H1 (cell line): ENCODE results near the gene SKAP1. TPM values are rescaled to one million over a fixed set of nuclear protein-coding genes. Genes with fewer than 3 reads are reported as not detected.

Source experiments
- CTCF ChIA-PET: fragments of 300-600 bp; sonication (Branson Sonifier 250); formaldehyde crosslinking; loops from one replicate; lab custom pipeline; 2021; ENCODE audit not compliant: partially characterized antibody; lab: Charles Lee
- POLR2A ChIA-PET: fragments of 300-600 bp; sonication (Branson Sonifier 250); formaldehyde crosslinking; loops from one replicate; lab custom pipeline; 2021; ENCODE audit warnings: inconsistent platforms; ENCODE audit not compliant: partially characterized antibody; lab: Charles Lee
- DNase-seq, 2 experiments: peaks; one replicate each; pipeline versions ENCODE4 v3.0.0 to v3.0.0-alpha.2; 2010 to 2022; ENCODE audit warnings: low spot score in 2 of 2, low read depth in 1 of 2, mixed read lengths in 1 of 2
- FAIRE-seq: peaks from 2 replicates; lab custom pipeline; 2011; peaks lifted over from hg19 to GRCh38; lab: Jason Lieb, UNC
- H2AFZ ChIP-seq: 2 replicates; pipeline ENCODE4 v1.8.1; 2012; ENCODE audit warnings: low read length, inconsistent platforms
- H2AK5ac ChIP-seq: 2 replicates; pipeline ENCODE4 v1.6.1; 2013; ENCODE audit warnings: low read depth, low read length
- H2BK120ac ChIP-seq: replicated peaks from 2 replicates; pipeline ENCODE3; 2013; ENCODE audit warnings: low read depth, low read length, inconsistent platforms
- H2BK12ac ChIP-seq: 2 replicates; pipeline ENCODE4 v1.6.1; 2013; ENCODE audit warnings: low read depth, low read length
- H2BK15ac ChIP-seq: 2 replicates; pipeline ENCODE4 v1.6.1; 2013; ENCODE audit warnings: low read length
- H2BK20ac ChIP-seq: 2 replicates; pipeline ENCODE4 v1.6.1; 2013; ENCODE audit warnings: low read length
- H2BK5ac ChIP-seq: 2 replicates; pipeline ENCODE4 v1.6.1; 2013; ENCODE audit warnings: low read depth, low read length
- H3K14ac ChIP-seq: 2 replicates; pipeline ENCODE4 v1.6.1; 2013; ENCODE audit warnings: inconsistent platforms; ENCODE audit not compliant: insufficient read length
- H3K18ac ChIP-seq: 2 replicates; pipeline ENCODE4 v1.6.1; 2013; ENCODE audit warnings: low read length; ENCODE audit errors: extremely low read depth
- H3K23ac ChIP-seq: 2 replicates; pipeline ENCODE4 v1.6.1; 2013; ENCODE audit warnings: inconsistent platforms; ENCODE audit not compliant: insufficient read length
- H3K23me2 ChIP-seq: 2 replicates; pipeline ENCODE4 v1.6.1; 2013; ENCODE audit warnings: low read depth, low read length
- H3K27ac ChIP-seq: 2 replicates; pipeline ENCODE4 v1.6.1; 2011; ENCODE audit warnings: low read depth, low read length, inconsistent platforms
- H3K27me3 ChIP-seq, 4 experiments: replicated peaks in 1 of 4; 1 replicate in 1 of 4; 2 replicates in 3 of 4; pipeline versions ENCODE4 v1.6.1 to v1.8.1; 2011 to 2013; ENCODE audit warnings: low read length in 3 of 4, mild to moderate bottlenecking in 3 of 4, inconsistent platforms in 2 of 4, mixed read lengths in 2 of 4, moderate library complexity in 1 of 4; ENCODE audit not compliant: control insufficient read depth in 3 of 4, insufficient read depth in 3 of 4; ENCODE audit errors: extremely low read depth in 1 of 4
- H3K36me3 ChIP-seq, 4 experiments: 2 replicates each; pipeline versions ENCODE4 v1.6.1 to v1.8.1; 2011 to 2013; ENCODE audit warnings: mild to moderate bottlenecking in 4 of 4, low read length in 3 of 4, moderate library complexity in 2 of 4, control low read depth in 1 of 4, inconsistent platforms in 1 of 4; ENCODE audit not compliant: insufficient read depth in 4 of 4, control insufficient read depth in 2 of 4
- H3K4ac ChIP-seq: replicated peaks from 2 replicates; pipeline ENCODE3; 2013; ENCODE audit warnings: low read length, low read depth, mixed read lengths, inconsistent platforms; ENCODE audit not compliant: insufficient read length
- H3K4me1 ChIP-seq, 4 experiments: replicated peaks in 1 of 4; 1 replicate in 1 of 4; 2 replicates in 3 of 4; pipeline versions ENCODE4 v1.6.1 to v1.8.1; 2011 to 2013; ENCODE audit warnings: low read length in 3 of 4, inconsistent platforms in 2 of 4, mixed read lengths in 1 of 4; ENCODE audit not compliant: insufficient read depth in 4 of 4, control insufficient read depth in 3 of 4
- H3K4me2 ChIP-seq, 2 experiments: 2 replicates each; pipeline versions ENCODE4 v1.6.1 to v1.8.1; 2011 to 2013; ENCODE audit warnings: low read depth in 2 of 2, low read length in 2 of 2, control low read depth in 1 of 2, inconsistent platforms in 1 of 2, mild to moderate bottlenecking in 1 of 2; ENCODE audit not compliant: insufficient read depth in 1 of 2
- H3K4me3 ChIP-seq, 4 experiments: fragments of 200-600, 300-600 bp in 1 of 4; sonication (generic), shearing (Covaris generic), sonication (Bioruptor Twin) in 1 of 4; 2 replicates each; pipeline versions ENCODE4 v1.5.1 to v1.8.1; 2011 to 2016; ENCODE audit warnings: low read length in 4 of 4, low read depth in 3 of 4, control low read depth in 2 of 4, inconsistent platforms in 2 of 4, mild to moderate bottlenecking in 2 of 4, mixed read lengths in 1 of 4, moderate library complexity in 1 of 4; ENCODE audit not compliant: insufficient read depth in 2 of 4; ENCODE audit errors: extremely low read depth in 1 of 4
- H3K56ac ChIP-seq: replicated peaks from 2 replicates; pipeline ENCODE3; 2013; ENCODE audit warnings: low read depth, mild to moderate bottlenecking, mixed read lengths, low read length, inconsistent platforms; ENCODE audit not compliant: insufficient read length
- H3K79me1 ChIP-seq: 2 replicates; pipeline ENCODE4 v1.6.1; 2013; ENCODE audit warnings: low read depth, low read length, control low read depth
- H3K79me2 ChIP-seq, 2 experiments: 2 replicates each; pipeline versions ENCODE4 v1.6.1 to v1.8.1; 2012 to 2013; ENCODE audit warnings: low read length in 2 of 2, mild to moderate bottlenecking in 2 of 2, inconsistent platforms in 1 of 2; ENCODE audit not compliant: insufficient read depth in 2 of 2, control insufficient read depth in 1 of 2
- H3K9ac ChIP-seq, 4 experiments: replicated peaks in 1 of 4; 1 replicate in 1 of 4; 2 replicates in 3 of 4; pipeline versions ENCODE4 v1.6.1 to v1.8.1; 2011 to 2013; ENCODE audit warnings: low read depth in 3 of 4, low read length in 3 of 4, control low read depth in 2 of 4, mild to moderate bottlenecking in 2 of 4, moderate library complexity in 2 of 4, inconsistent platforms in 1 of 4; ENCODE audit errors: extremely low read depth in 1 of 4
- H3K9me3 ChIP-seq, 2 experiments: 2 replicates each; pipeline versions ENCODE4 v1.6.1 to v1.8.1; 2012 to 2013; ENCODE audit warnings: mild to moderate bottlenecking in 2 of 2, moderate library complexity in 2 of 2, control low read depth in 1 of 2, inconsistent platforms in 1 of 2, low read depth in 1 of 2, low read length in 1 of 2, mixed read lengths in 1 of 2; ENCODE audit not compliant: insufficient read depth in 2 of 2
- H4K20me1 ChIP-seq, 2 experiments: replicated peaks in 1 of 2; 2 replicates each; pipeline versions ENCODE3 to v1.8.1; 2011 to 2013; ENCODE audit warnings: inconsistent platforms in 2 of 2, low read length in 2 of 2, mild to moderate bottlenecking in 1 of 2; ENCODE audit not compliant: insufficient read depth in 2 of 2, control insufficient read depth in 1 of 2
- H4K5ac ChIP-seq: 2 replicates; pipeline ENCODE4 v1.6.1; 2013; ENCODE audit warnings: low read length, low read depth, mixed read lengths, inconsistent platforms; ENCODE audit not compliant: insufficient read length
- H4K8ac ChIP-seq: 2 replicates; pipeline ENCODE4 v1.8.0; 2013; ENCODE audit warnings: mild to moderate bottlenecking, moderate library complexity, low read length, inconsistent platforms; ENCODE audit not compliant: insufficient read depth; ENCODE audit errors: extremely low read depth
- H4K91ac ChIP-seq: replicated peaks from 2 replicates; pipeline ENCODE3; 2013; ENCODE audit warnings: low read length, mixed read lengths, inconsistent platforms; ENCODE audit not compliant: insufficient read length
- BRCA1 ChIP-seq: IDR thresholded peaks from 2 replicates; pipeline ENCODE4 v1.6.1; 2012; ENCODE audit warnings: low read depth, low read length, improper control_type of control experiment
- CTCF ChIP-seq, 3 experiments: IDR thresholded peaks; 1 replicate in 2 of 3; 2 replicates in 1 of 3; pipeline versions ENCODE4 v1.5.1 to v1.6.1; 2011; ENCODE audit warnings: low read length in 3 of 3, mild to moderate bottlenecking in 3 of 3, inconsistent platforms in 2 of 3, low read depth in 1 of 3, moderate library complexity in 1 of 3; ENCODE audit not compliant: insufficient read depth in 1 of 3; ENCODE audit errors: control extremely low read depth in 1 of 3
- EGR1 ChIP-seq: IDR thresholded peaks from 2 replicates; pipeline ENCODE4 v1.6.1; 2011; ENCODE audit warnings: low read depth, low read length, borderline replicate concordance
- JUND ChIP-seq: IDR thresholded peaks from 2 replicates; pipeline ENCODE4 v1.6.1; 2011; ENCODE audit warnings: mild to moderate bottlenecking, improper control_type of control experiment, low read length
- KDM4A ChIP-seq: IDR thresholded peaks from one replicate; pipeline ENCODE4 v1.7.1; 2012; ENCODE audit warnings: low read depth, mild to moderate bottlenecking, moderate library complexity, low read length, inconsistent platforms; ENCODE audit not compliant: severe bottlenecking
- MAFK ChIP-seq: IDR thresholded peaks from 2 replicates; pipeline ENCODE4 v1.6.1; 2012; ENCODE audit warnings: low read depth, mild to moderate bottlenecking, improper control_type of control experiment, low read length
- NRF1 ChIP-seq: IDR thresholded peaks from 2 replicates; pipeline ENCODE4 v1.6.1; 2011; ENCODE audit warnings: mild to moderate bottlenecking, low read depth, low read length, improper control_type of control experiment
- RAD21 ChIP-seq, 2 experiments: IDR thresholded peaks in 1 of 2; conservative IDR thresholded peaks in 1 of 2; 2 replicates each; pipeline ENCODE4 v1.6.1; 2011; ENCODE audit warnings: low read depth in 2 of 2, low read length in 2 of 2, improper control_type of control experiment in 1 of 2, inconsistent platforms in 1 of 2, mild to moderate bottlenecking in 1 of 2, moderate library complexity in 1 of 2
- SIRT6 ChIP-seq: IDR thresholded peaks from one replicate; pipeline ENCODE4 v1.7.1; 2012; ENCODE audit warnings: low read length, inconsistent platforms
- SIX5 ChIP-seq: IDR thresholded peaks from 2 replicates; pipeline ENCODE4 v1.6.1; 2011; ENCODE audit warnings: mild to moderate bottlenecking, low read depth, low read length
- ZNF274 ChIP-seq: IDR thresholded peaks from 2 replicates; pipeline ENCODE4 v1.7.0; 2012; ENCODE audit warnings: low read length, borderline replicate concordance; ENCODE audit errors: extremely low read depth
- WGBS, 2 experiments: shearing (Covaris generic) in 1 of 2; methylation state at CpG; one replicate each; pipeline versions ENCODE4 v1.1.6 to v1.1.7; 2013 to 2015; ENCODE audit warnings: low lambda C conversion rate in 2 of 2, mixed read lengths in 2 of 2, inconsistent platforms in 1 of 2, low coverage in 1 of 2, missing lambda C conversion rate in 1 of 2; ENCODE audit not compliant: insufficient replicate concordance in 2 of 2, insufficient coverage in 1 of 2, insufficient read length in 1 of 2; ENCODE audit errors: extremely low coverage in 1 of 2, missing lambda C conversion rate in 1 of 2; 5-methylcytosine and 5-hydroxymethylcytosine counted together
- polyA plus RNA-seq, 7 experiments: library from polyadenylated mRNA; depleted of rRNA in 3 of 7; stranded (reverse) in 5 of 7; unstranded in 2 of 7; fragments of >200 nt in 5 of 7; fragments of 200-250 nt in 2 of 7; gene quantifications; 1 replicate in 5 of 7; 2 replicates in 1 of 7; 4 replicates in 1 of 7; pipeline versions ENCODE4 v1.2.1 to v1.2.3, GENCODE V29; 2011 to 2013; ENCODE audit warnings: missing spikeins in 2 of 7, mixed read lengths in 2 of 7
- total RNA-seq: library from RNA; stranded (reverse); fragmentation: NEBNext Ultra II Directional; extraction: Animal tissue kit (Norgen Biotek cat#: 25700); gene quantifications from 2 replicates; pipeline ENCODE4 v1.2.1, GENCODE V29; 2021

Gene SKAP1
- total and polyA plus RNA-seq, 2 of the 8 experiments (the other 6 are each of a cell fraction or from before 2014, with no cell fraction given), result not detected

- H4K5ac ChIP-seq, result no peak overlapping the region
- H3K4me2 ChIP-seq, result no peak overlapping the region
- H2AFZ ChIP-seq, result no peak overlapping the region
- H3K36me3 ChIP-seq, result no peaks in the 10 kb centered on the region
- H3K27ac ChIP-seq, result no peak overlapping the region
- H3K23me2 ChIP-seq, result no peaks in the 10 kb centered on the region
- H3K23ac ChIP-seq, result no peak overlapping the region
- H3K4me1 ChIP-seq, result peaks cover 4 to 24% (median 15%) of the 10 kb centered on the region in 4 experiments; a peak in 6 of 7 replicates
- peaks cover 4 to 26% (median 20%) of the 10 kb centered on the region in 4 experiments; a peak in 5 of 7 replicates for H3K27me3 ChIP-seq
- FAIRE-seq (no peak), DNase-seq (no peak)
- H3K9ac ChIP-seq, result no peak overlapping the region
- H2BK12ac ChIP-seq, result no peak overlapping the region
- ChIA-PET CTCF (interaction anchor here (0.9 kb wide), 1 partner anchor 68 kb away, joined by 3 read pairs; no protein-coding TSS in a partner anchor), POLR2A (interaction anchor here (1.3 kb wide), 2 partner anchors 41 to 115 kb away, joined by 3 to 4 read pairs; partner anchors contain the start of gene NFE2L1)
- H4K8ac ChIP-seq, result no peak overlapping the region
- no peak overlapping the region for H2AK5ac ChIP-seq
- no peaks in the 10 kb centered on the region for H3K79me1 ChIP-seq
- H4K91ac ChIP-seq, result no peak overlapping the region
- H3K56ac ChIP-seq, result no peak overlapping the region
- no peak overlapping the region for H2BK20ac ChIP-seq
- no peak overlapping the region for H3K4ac ChIP-seq
- H3K14ac ChIP-seq, result no peak overlapping the region
- no peak overlapping the region for H3K4me3 ChIP-seq
- H2BK15ac ChIP-seq, result no peak overlapping the region
- H3K18ac ChIP-seq, result no peak overlapping the region
- H3K79me2 ChIP-seq, result no peaks in the 10 kb centered on the region
- H4K20me1 ChIP-seq, result no peaks in the 10 kb centered on the region
- no peak overlapping the region for H2BK120ac ChIP-seq
- WGBS, 2 experiments, result 90% methylated on average over 1 of the region's 1 CpG; no CpG with 5 or more reads in 1 of the 2 experiments
- no peaks in the 10 kb centered on the region for H3K9me3 ChIP-seq
- no peak overlapping the region for H2BK5ac ChIP-seq
- no peak for TF ChIP-seq BRCA1
- TF ChIP-seq ZNF274, result no peak
- no peak for TF ChIP-seq EGR1
- no peak for TF ChIP-seq SIRT6
- no peak for TF ChIP-seq JUND
- no peak for TF ChIP-seq CTCF (IDR thresholded peaks at IDR 0.05; ENCODE audit: control extremely low read depth in 1 of 3, insufficient read depth in 1 of 3, low read depth in 1 of 3, low read length in 3 of 3)
- no peak for TF ChIP-seq NRF1
- no peak for TF ChIP-seq RAD21 (IDR thresholded peaks at IDR 0.05 in 1 of 2, conservative IDR thresholded peaks at IDR 0.05 in 1 of 2; ENCODE audit: low read depth in 2 of 2, low read length in 2 of 2)
- no peak for TF ChIP-seq SIX5
- TF ChIP-seq KDM4A, result no peak
- no peak for TF ChIP-seq MAFK
Observed at GRCh38 chr17:48163809-48164208, 266.2 kb downstream of the SKAP1 start.
